GM21786 (cell line): ENCODE results near the gene PI4KA.

Source experiments
- ATAC-seq: cut with Tn5 transposase; IDR thresholded peaks from one replicate; pipeline ENCODE4 v1.9.1; 2021; ENCODE audit not compliant: unreplicated experiment

Gene PI4KA

GRCh38 chr22:20794650-20795413 is 63.8 kb downstream of the PI4KA start:
- no peak for ATAC-seq

GRCh38 chr22:20793748-20794649 is 64.6 kb downstream of the PI4KA start:
- no peak for ATAC-seq

DNA sequence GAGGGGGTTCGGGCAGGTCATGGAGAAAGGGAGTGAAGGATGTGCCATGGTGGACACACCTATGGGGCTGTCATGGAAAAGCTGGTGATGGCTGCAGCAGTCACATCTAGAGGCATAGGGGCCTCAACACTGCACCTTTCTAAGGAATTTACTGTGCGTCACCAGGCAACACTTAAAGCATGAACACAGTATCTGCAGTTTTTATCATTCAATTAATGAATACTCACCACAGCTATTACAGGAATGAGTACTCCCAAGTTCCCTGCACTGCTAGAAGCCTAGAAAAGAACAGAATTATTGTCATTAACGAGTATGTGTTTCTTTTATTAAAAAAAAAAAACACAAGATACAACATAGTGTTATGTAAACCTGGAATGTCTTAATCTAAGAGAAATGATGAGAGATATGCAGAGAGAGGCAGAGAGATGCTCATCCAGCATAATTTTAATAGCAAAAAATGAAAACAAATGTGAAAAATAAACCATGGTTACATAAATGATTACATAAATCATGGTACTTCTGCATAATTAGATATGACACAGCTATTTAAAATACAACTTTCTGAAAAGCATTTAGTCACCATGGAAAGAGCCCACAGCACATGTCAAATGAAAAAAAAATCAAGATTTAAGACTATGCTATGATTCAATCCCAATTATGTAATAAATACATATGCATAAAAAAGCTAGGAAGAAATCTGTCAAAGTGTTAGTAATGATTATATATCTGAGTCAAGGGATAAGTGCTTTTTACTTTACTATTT is 65.5 kb downstream of the PI4KA start:
- ATAC-seq = no peak

GRCh38 chr22:20792221-20792965 is 66.2 kb downstream of the PI4KA start:
- no peak for ATAC-seq

DNA sequence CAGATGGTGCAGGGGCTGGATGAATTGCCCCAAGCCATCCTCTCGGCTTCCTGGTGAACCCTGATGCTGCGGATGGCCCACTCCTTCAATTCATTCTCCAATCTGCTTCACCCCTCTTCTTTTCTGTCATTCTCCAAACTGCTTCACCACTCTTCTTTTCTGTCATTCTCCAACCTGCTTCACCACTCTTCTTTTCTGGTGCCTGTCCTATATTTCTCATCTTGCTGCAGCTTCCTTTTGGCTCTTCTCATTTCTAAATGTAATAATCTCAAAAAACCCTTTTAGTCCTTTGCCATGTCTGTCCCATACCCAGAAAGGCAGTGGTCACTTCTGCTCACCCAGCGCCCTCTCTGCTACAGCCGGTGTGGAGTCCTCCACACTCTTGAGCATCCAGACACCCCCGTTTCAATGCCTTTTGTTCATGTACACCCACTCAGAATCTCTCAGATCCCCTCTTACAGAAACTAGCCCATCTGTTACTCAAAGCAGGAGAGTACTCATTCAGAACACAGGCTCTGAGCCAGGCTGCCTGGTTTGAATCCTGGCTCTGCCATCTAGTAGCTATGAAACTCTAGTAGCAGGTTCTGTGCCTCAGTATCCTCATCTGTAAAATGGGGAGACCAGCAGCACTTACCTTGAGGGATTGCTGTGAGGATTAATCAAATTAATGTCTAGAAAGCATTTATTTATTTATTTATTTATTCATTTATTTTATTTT is 69.8 kb downstream of the PI4KA start:
- no peak for ATAC-seq

- ATAC-seq = no peak
Observed at GRCh38 chr22:20787746-20788626, 70.6 kb downstream of the PI4KA start.

GRCh38 chr22:20787223-20787622 is 71.4 kb downstream of the PI4KA start:
- ATAC-seq = no peak

- no peak for ATAC-seq
Observed at GRCh38 chr22:20786536-20786979, 72.1 kb downstream of the PI4KA start.

DNA sequence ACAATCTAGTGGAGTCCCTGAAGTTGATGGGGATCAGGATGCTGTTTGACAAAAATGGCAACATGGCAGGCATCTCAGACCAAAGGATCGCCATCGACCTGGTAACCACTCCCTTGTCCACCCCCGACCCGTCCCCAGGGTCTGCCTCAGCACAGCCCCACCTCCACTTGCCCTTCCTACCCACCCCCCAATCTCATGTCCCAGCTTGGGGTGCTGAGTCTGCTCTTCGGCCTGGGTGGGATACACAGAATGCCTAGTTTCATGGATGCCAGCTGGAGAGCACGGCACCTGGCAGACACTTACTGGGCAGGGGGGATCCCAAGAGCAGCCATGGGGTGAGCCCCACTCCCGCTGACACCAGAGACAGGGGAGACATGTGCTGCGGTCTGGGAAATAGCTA is 72.6 kb downstream of the PI4KA start:
- ATAC-seq = no peak

- no peak for ATAC-seq
Observed at GRCh38 chr22:20785415-20785814, 73.2 kb downstream of the PI4KA start.

- ATAC-seq = no peak
Observed at GRCh38 chr22:20783844-20784723, 74.5 kb downstream of the PI4KA start.

- no peak for ATAC-seq
Observed at GRCh38 chr22:20783300-20783673, 75.3 kb downstream of the PI4KA start.

DNA sequence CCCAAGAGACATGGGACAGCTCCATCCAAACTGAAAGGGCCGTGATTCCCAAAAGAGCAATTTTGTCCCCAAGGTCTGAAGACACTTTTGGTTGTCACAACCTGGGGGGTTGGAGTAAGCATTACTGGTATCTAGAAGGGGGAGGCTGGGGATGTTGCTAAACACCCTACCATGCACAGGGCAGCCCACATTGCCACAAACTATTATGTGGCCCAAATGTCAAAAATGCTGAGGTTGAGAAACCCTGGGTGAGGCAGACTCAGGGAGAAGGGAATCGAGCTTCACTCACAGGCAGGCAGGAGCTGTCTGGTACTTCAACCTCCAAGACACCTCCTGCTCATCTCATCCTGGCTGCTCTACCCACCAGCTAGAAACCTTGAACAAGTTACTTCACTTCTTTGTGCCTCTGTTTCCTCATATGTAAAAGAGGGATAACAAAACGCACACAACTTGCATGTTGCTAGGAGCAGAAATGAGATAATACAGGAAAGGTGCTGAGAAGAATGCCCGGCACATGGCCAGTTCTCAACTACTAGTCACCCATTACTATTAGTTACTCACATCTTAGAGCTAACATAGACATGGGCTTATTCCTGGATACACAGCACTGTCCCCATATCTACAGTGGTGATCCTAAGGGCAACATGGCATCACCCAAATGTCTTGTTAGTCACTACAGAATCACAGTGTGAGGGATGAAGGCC is 75.9 kb downstream of the PI4KA start:
- no peak for ATAC-seq

- no peak for ATAC-seq
Observed at GRCh38 chr22:20782083-20782482, 76.5 kb downstream of the PI4KA start.

DNA sequence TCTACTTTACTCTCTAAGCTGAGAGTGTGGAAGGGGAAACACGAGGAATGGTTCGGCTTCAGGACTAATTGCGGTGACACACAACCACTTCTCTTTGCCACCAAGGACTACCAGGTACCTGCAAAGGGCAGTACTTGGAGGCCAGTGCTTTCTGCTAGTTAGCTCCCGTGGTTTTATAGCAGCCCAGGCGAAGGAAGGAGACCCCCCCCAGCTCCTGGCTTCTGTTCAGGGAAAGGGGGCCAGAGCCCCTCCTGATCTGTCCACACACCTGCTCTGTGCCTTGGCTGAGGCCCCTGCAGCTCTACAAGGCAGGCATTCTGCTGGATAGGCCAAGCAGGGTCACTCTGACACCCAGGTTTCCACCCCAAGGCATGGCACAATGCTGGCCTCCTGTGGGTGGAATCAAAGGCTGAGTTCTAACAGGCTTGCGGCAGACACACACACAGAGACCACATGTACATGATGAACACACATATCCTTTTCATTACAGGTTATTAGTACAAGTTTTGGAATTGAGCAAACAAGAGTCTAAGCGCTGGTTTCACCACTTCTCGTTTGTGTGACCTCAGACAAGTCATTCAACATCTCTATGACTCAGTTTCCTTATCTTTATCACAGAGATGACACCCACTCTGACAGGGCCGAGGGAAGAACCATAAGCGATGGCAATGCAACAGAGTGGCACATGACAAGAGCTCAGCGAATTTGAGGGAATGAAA is 77.2 kb downstream of the PI4KA start:
- ATAC-seq = no peak

GRCh38 chr22:20779818-20780158 is 78.8 kb downstream of the PI4KA start:
- ATAC-seq = no peak
